ENCODE data around the gene SLC25A42. TPM values are rescaled to one million over a fixed set of nuclear protein-coding genes. Genes with fewer than 3 reads are reported as not detected.

Gene SLC25A42
- total RNA-seq, 1 experiment from 2014 or later, result 5.9 TPM

- no peak for DNase-seq (ENCODE audit: low read depth)
These were observed 12.1 kb upstream of the SLC25A42 start for GRCh38 chr19:19051478-19052213.

GRCh38 chr19:19052921-19053320 lies 10.9 kb upstream of the SLC25A42 start:
- no peak for DNase-seq (ENCODE audit: low read depth)

GRCh38 chr19:19053508-19054314 lies 10.1 kb upstream of the SLC25A42 start:
- peak; percentile 37 for DNase-seq (ENCODE audit: low read depth)

- no peak for DNase-seq (ENCODE audit: low read depth)
These were observed 9.4 kb upstream of the SLC25A42 start for GRCh38 chr19:19054315-19054938.

GRCh38 chr19:19054939-19055440 lies 8.8 kb upstream of the SLC25A42 start:
- no peak for DNase-seq (ENCODE audit: low read depth)

GRCh38 chr19:19055701-19056100 lies 8.1 kb upstream of the SLC25A42 start:
- no peak for DNase-seq (ENCODE audit: low read depth)

- no peak for DNase-seq (ENCODE audit: low read depth)
These were observed 7.0 kb upstream of the SLC25A42 start for GRCh38 chr19:19056636-19057275.

- DNase-seq (ENCODE audit: low read depth), result no peak
These were observed 6.5 kb upstream of the SLC25A42 start for GRCh38 chr19:19057317-19057716.

- no peak for DNase-seq (ENCODE audit: low read depth)
These were observed 6.1 kb upstream of the SLC25A42 start for GRCh38 chr19:19057720-19058119.

GRCh38 chr19:19059018-19059836 lies 4.6 kb upstream of the SLC25A42 start:
- DNase-seq (ENCODE audit: low read depth), result no peak

GRCh38 chr19:19059837-19060611 lies 3.8 kb upstream of the SLC25A42 start:
- no peak for DNase-seq (ENCODE audit: low read depth)

GRCh38 chr19:19061506-19061905 lies 2.3 kb upstream of the SLC25A42 start:
- no peak for DNase-seq (ENCODE audit: low read depth)

GRCh38 chr19:19062454-19063182 lies 1.2 kb upstream of the SLC25A42 start:
- DNase-seq (ENCODE audit: low read depth), result peak; percentile 70

GRCh38 chr19:19064098-19064722 lies 416 bp downstream of the SLC25A42 start:
- DNase-seq (ENCODE audit: low read depth), result no peak

- peak; percentile 26 for DNase-seq (ENCODE audit: low read depth)
These were observed 1.3 kb downstream of the SLC25A42 start for GRCh38 chr19:19064811-19065745.

GRCh38 chr19:19067276-19068072 lies 3.7 kb downstream of the SLC25A42 start:
- DNase-seq (ENCODE audit: low read depth), result no peak
